ENCODE measurements around the gene CD302.
"Not testable (repeated sequence)": the region's sequence is repeated elsewhere in the genome, so short reads cannot be mapped to it uniquely, and the experiment has no call there.

DNA sequence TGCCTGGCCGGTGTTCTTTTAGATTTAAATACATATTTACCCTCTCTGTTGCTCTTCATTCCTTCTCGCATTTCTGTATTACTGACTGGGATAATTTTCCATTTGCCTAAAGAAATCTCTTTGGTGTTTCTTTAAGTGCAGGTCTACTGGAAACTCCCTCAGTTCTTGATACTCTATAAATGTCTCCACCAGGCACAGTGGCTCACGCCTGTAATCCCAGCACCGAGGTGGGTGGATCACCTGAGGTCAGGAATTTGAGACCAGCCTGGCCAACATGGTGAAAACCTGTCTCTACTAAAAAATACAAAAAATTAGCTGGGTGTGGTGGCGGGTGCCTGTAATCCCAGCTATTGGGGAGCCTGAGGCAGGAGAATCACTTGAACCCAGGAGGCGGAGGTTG, 10.4 kb downstream of the CD302 start:
- TF ChIP-seq, protein P1, sequence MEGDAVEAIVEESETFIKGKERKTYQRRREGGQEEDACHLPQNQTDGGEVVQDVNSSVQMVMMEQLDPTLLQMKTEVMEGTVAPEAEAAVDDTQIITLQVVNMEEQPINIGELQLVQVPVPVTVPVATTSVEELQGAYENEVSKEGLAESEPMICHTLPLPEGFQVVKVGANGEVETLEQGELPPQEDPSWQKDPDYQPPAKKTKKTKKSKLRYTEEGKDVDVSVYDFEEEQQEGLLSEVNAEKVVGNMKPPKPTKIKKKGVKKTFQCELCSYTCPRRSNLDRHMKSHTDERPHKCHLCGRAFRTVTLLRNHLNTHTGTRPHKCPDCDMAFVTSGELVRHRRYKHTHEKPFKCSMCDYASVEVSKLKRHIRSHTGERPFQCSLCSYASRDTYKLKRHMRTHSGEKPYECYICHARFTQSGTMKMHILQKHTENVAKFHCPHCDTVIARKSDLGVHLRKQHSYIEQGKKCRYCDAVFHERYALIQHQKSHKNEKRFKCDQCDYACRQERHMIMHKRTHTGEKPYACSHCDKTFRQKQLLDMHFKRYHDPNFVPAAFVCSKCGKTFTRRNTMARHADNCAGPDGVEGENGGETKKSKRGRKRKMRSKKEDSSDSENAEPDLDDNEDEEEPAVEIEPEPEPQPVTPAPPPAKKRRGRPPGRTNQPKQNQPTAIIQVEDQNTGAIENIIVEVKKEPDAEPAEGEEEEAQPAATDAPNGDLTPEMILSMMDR (IDR thresholded peaks at IDR 0.05), result not testable (repeated sequence)
- not testable (repeated sequence) for TF ChIP-seq EZH2 (IDR thresholded peaks at IDR 0.05; ENCODE audit: borderline replicate concordance, insufficient read depth, low read depth, low read length, poor library complexity, severe bottlenecking)
